Testis (tissue), 3 donors: ENCODE measurements around the gene AP5Z1. TPM values are rescaled to one million over a fixed set of nuclear protein-coding genes. Genes with fewer than 3 reads are reported as not detected.
A peak's percentile ranks its signal among the peaks of the same experiment; 100 is the strongest.

ENCODE experiments used
- DNase-seq: peaks from one replicate; pipeline ENCODE4 v3.0.0-alpha.2; 2019
- H3K27ac ChIP-seq, 2 donors: fragments of 200-600 bp; sonication (generic); one replicate each; pipeline ENCODE4 v1.5.1; 2019
- H3K27me3 ChIP-seq: fragments of 200-600 bp; sonication (generic); one replicate; pipeline ENCODE4 v1.5.1; 2019
- H3K36me3 ChIP-seq: fragments of 200-600 bp; sonication (generic); one replicate; pipeline ENCODE4 v1.5.1; 2017; ENCODE audit warnings: low read depth; ENCODE audit errors: missing control alignments
- H3K4me1 ChIP-seq: fragments of 200-600 bp; sonication (generic); one replicate; pipeline ENCODE4 v1.5.1; 2019
- H3K4me3 ChIP-seq, 2 donors: fragments of 200-600 bp; sonication (generic); one replicate each; pipeline ENCODE4 v1.5.1; 2017 to 2019
- H3K9me3 ChIP-seq: fragments of 200-600 bp; sonication (generic); one replicate; pipeline ENCODE4 v1.5.1; 2017
- POLR2A ChIP-seq: fragments of 450-650 bp; IDR thresholded peaks from one replicate; pipeline ENCODE4 v1.6.1; 2017; ENCODE audit warnings: antibody characterized with exemption, mild to moderate bottlenecking, moderate library complexity
- WGBS, 2 donors: methylation state at CpG; one replicate each; pipeline ENCODE4 v1.1.5; 2018; 5-methylcytosine and 5-hydroxymethylcytosine counted together
- intact Hi-C: fragments of 100-400 bp; cut with DNase I; formaldehyde crosslinking; loops from one replicate; pipeline ENCODE4 v1.15.1; 2023; ENCODE audit warnings: low total_unique reads
- polyA plus RNA-seq: library from polyadenylated mRNA; stranded (reverse); fragments of 350-450 nt; fragmentation: Illumina TruSeq; extraction: RNeasy Lipid Tissue Mini Kit (QIAGEN cat#74804); gene quantifications from one replicate; pipeline ENCODE4 v1.2.3, GENCODE V29; 2014; ENCODE audit warnings: low read depth, low replicate concordance; ENCODE audit not compliant: insufficient read depth
- total RNA-seq, 2 donors: library from RNA; depleted of rRNA; stranded (reverse); fragments of >200 nt; gene quantifications; one replicate each; pipeline ENCODE4 v1.2.3, GENCODE V29; 2016
- TF ChIP-seq, protein P1 (sequence below), 3 experiments: fragments of 450-650 bp in 2 of 3; fragments of 200-600 bp in 1 of 3; sonication (generic) in 1 of 3; IDR thresholded peaks; one replicate each; pipeline ENCODE4 v1.5.1; 2016 to 2019; ENCODE audit warnings: antibody characterized with exemption in 3 of 3, mild to moderate bottlenecking in 2 of 3, moderate library complexity in 1 of 3

Gene AP5Z1
- total and polyA plus RNA-seq, 3 donors from 2014 or later: 30.0 to 59.1 (median 47.6) TPM

DNA sequence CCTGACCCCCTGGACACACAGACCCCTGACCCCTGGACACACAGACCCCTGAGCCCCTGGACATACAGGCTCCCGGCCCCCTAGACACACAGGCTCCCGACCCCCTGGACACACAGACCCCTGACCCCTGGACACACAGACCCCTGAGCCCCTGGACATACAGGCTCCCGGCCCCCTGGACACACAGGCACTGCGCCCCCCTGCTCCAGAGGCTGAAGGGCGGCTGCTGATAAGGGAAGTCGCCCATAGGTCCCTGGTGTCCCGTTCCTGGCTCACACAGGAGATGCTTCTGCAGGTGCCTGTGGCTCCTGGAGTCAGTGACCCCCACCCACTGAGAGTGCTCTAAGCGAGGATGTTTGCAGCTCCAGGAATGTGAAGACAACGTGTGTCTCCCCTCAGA is 3.7 kb upstream of the AP5Z1 start:
- no peak overlapping the region for H3K4me3 ChIP-seq
- intact Hi-C loops: no loop called here
- no peaks in the 10 kb centered on the region for H3K36me3 ChIP-seq
- peaks cover 13% of the 10 kb centered on the region for H3K4me1 ChIP-seq
- no peak overlapping the region for H3K27ac ChIP-seq
- H3K9me3 ChIP-seq: no peaks in the 10 kb centered on the region
- no peak for DNase-seq
- TF ChIP-seq, protein P1, sequence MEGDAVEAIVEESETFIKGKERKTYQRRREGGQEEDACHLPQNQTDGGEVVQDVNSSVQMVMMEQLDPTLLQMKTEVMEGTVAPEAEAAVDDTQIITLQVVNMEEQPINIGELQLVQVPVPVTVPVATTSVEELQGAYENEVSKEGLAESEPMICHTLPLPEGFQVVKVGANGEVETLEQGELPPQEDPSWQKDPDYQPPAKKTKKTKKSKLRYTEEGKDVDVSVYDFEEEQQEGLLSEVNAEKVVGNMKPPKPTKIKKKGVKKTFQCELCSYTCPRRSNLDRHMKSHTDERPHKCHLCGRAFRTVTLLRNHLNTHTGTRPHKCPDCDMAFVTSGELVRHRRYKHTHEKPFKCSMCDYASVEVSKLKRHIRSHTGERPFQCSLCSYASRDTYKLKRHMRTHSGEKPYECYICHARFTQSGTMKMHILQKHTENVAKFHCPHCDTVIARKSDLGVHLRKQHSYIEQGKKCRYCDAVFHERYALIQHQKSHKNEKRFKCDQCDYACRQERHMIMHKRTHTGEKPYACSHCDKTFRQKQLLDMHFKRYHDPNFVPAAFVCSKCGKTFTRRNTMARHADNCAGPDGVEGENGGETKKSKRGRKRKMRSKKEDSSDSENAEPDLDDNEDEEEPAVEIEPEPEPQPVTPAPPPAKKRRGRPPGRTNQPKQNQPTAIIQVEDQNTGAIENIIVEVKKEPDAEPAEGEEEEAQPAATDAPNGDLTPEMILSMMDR (IDR thresholded peaks at IDR 0.05): no peak
- no peak for TF ChIP-seq POLR2A
- WGBS, 2 donors: 89% methylated on average over 9 of the region's 9 CpGs; no CpG with 5 or more reads in 1 of the 2 donors
- no peaks in the 10 kb centered on the region for H3K27me3 ChIP-seq

DNA sequence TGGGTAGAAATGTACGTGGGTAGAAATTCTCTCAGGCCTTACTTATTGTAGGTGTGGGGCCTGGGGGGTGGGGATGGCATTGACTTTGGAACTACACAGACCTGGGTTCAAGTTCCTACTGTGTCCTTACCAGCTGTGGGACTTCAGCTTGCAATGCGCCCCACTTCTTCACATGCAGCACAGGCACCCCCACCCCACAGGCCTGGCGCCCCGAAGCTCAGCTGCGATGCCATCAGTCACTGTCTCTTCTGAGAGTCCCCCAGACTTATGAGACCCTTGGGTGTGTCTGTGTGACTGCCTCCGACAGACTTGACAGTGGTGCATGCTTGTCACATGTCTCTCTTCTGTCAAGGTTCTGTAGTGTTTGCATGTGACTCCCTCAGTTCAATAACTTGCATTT is 3.1 kb upstream of the AP5Z1 start:
- no peak for DNase-seq
- H3K9me3 ChIP-seq: no peaks in the 10 kb centered on the region
- WGBS, 2 donors: 97 to 98% methylated on average over 6 of the region's 6 CpGs
- H3K4me1 ChIP-seq: peaks cover 19% of the 10 kb centered on the region
- H3K27me3 ChIP-seq: no peaks in the 10 kb centered on the region
- no peak overlapping the region for H3K27ac ChIP-seq
- intact Hi-C loops: no loop called here
- no peak for TF ChIP-seq POLR2A
- TF ChIP-seq, protein P1 (IDR thresholded peaks at IDR 0.05): no peak
- no peak overlapping the region for H3K4me3 ChIP-seq
- no peaks in the 10 kb centered on the region for H3K36me3 ChIP-seq

DNA sequence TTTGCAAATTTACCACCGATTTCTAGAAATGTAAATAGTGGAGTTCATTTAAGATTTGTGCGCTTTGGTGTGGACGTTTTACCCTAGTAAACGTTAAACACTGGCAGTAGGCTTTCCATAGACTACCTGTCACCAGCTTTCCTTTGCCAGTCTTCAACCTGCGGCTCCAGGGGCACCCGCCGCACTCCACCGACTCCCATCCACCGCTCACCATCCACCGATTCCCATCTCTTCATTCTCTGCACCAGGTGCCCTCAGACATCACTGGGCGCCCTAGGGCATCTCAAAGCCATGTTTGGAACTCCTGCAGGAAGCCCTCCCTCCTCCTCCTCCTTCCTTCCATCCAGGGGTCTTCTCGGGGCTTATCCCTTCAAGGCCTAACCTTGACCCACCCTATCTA is 1.4 kb upstream of the AP5Z1 start:
- no peak overlapping the region for H3K4me3 ChIP-seq
- H3K9me3 ChIP-seq: no peaks in the 10 kb centered on the region
- no peak for DNase-seq
- no peaks in the 10 kb centered on the region for H3K27me3 ChIP-seq
- intact Hi-C loops: no loop called here
- peaks cover 27% of the 10 kb centered on the region for H3K4me1 ChIP-seq
- 62 to 64% methylated on average over 12 of the region's 12 CpGs for WGBS, 2 donors
- H3K27ac ChIP-seq: no peak overlapping the region
- no peak for TF ChIP-seq POLR2A
- TF ChIP-seq, protein P1 (IDR thresholded peaks at IDR 0.05): no peak
- H3K36me3 ChIP-seq: no peaks in the 10 kb centered on the region

DNA sequence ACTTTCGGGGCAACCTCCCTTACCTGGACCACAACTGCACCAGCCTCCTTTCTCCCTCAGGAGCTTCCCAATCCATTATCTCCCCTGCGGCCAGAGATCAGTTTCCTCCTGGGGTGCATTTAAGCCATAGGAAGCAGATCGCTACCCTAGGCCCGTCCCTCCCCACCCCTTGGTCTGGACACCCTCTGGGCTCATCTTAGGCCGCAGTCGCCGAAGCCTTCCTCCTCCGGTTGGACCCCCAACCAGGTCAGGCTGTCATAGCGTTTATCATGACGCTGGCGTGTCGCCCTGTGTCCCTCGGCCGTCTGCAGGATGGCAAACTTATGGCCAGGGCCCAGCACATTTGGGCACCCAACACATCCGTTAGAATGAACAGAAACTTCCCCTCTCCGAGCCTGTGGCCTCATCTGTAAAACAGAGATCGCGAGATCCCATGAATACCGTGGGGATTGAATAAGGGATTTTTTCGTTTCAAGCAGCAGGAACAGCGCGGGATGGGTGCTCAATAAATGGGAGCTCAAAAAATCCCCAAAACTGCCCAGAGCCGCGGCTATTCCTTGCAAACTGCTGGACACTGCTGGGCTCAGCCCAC is 669 bp upstream of the AP5Z1 start:
- WGBS, 2 donors: 4 to 9% methylated on average over 24 of the region's 24 CpGs

More for the DNA sequence above, 669 bp upstream of the AP5Z1 start:
- Histone ChIP-seq H3K4me3 (peak overlapping the region; percentile 91 to 97), H3K36me3 (no peaks in the 10 kb centered on the region), H3K27ac (peak overlapping the region; percentile 94 to 98), H3K27me3 (no peaks in the 10 kb centered on the region), H3K4me1 (peaks cover 27% of the 10 kb centered on the region), H3K9me3 (no peaks in the 10 kb centered on the region)
- TF ChIP-seq, protein P1 (IDR thresholded peaks at IDR 0.05): no peak
- no peak for TF ChIP-seq POLR2A
- intact Hi-C loops: no loop called here
- DNase-seq: no peak
